ENCODE measurements around the gene MKX. TPM values are rescaled to one million over a fixed set of nuclear protein-coding genes. Genes with fewer than 3 reads are reported as not detected.

Gene MKX
- total and polyA plus RNA-seq, 4 donors: 0.57 to 3.0 (median 2.0) TPM; not detected in 1

DNA sequence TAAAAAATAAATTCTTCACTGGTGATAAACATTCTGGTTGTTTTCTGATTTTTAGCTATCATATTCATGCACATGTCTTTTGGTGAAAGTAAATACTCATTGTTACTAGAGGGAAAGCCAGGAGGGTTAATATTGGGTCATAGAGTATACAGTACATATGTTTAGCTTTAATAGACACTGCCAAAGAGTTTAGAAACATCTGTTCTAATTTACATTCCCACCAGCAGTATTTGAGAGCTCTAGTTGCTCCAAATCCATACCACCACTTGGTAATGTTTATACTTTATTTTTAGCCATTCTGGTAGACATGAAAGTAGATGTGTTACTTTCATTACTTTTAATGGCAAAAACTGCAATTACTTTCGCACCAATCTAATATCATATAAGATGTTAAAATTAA lies 108.8 kb downstream of the MKX start:
- no peaks in the 10 kb centered on the region for H3K36me3 ChIP-seq (ENCODE audit: control insufficient read depth in 4 of 4, insufficient read depth in 3 of 4, low read depth in 1 of 4, low read length in 3 of 4)
- no peaks in the 10 kb centered on the region for H3K4me1 ChIP-seq (ENCODE audit: control insufficient read depth in 4 of 4, insufficient read depth in 4 of 4, low read length in 3 of 4)
- no peaks in the 10 kb centered on the region for H3K27me3 ChIP-seq (ENCODE audit: control insufficient read depth in 4 of 4, insufficient read depth in 4 of 4, low read length in 3 of 4)
- H3K9ac ChIP-seq (ENCODE audit: low read depth in 1 of 2, low read length in 2 of 2): no peak overlapping the region
- 95% methylated on average over 1 of the region's 1 CpG for WGBS
- no peak overlapping the region for H3K4me3 ChIP-seq (ENCODE audit: low read depth in 1 of 3, low read length in 3 of 3)
- H3K9me3 ChIP-seq (ENCODE audit: control insufficient read depth in 4 of 4, low read length in 3 of 4): no peaks in the 10 kb centered on the region
- TF ChIP-seq HNF4A (conservative IDR thresholded peaks at IDR 0.05) (no peak), SP1 (IDR thresholded peaks at IDR 0.05) (no peak), RAD21 (IDR thresholded peaks at IDR 0.05) (no peak), FOXA2 (IDR thresholded peaks at IDR 0.05) (no peak), HNF4G (IDR thresholded peaks at IDR 0.05) (no peak), NR2F2 (IDR thresholded peaks at IDR 0.05) (no peak), JUND (IDR thresholded peaks at IDR 0.05) (no peak), RXRA (IDR thresholded peaks at IDR 0.05) (no peak), TAF1 (conservative IDR thresholded peaks at IDR 0.05) (no peak), FOXA1 (IDR thresholded peaks at IDR 0.05) (no peak), YY1 (IDR thresholded peaks at IDR 0.05) (no peak), CTCF (IDR thresholded peaks at IDR 0.05; ENCODE audit: low read depth, low read length, missing input control) (no peak), EGR1 (IDR thresholded peaks at IDR 0.05; ENCODE audit: low read depth in 2 of 2) (no peak)
- TF ChIP-seq, protein P1, sequence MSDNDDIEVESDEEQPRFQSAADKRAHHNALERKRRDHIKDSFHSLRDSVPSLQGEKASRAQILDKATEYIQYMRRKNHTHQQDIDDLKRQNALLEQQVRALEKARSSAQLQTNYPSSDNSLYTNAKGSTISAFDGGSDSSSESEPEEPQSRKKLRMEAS (IDR thresholded peaks at IDR 0.05): no peak
- TF ChIP-seq, protein P2, sequence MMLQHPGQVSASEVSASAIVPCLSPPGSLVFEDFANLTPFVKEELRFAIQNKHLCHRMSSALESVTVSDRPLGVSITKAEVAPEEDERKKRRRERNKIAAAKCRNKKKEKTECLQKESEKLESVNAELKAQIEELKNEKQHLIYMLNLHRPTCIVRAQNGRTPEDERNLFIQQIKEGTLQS (IDR thresholded peaks at IDR 0.05): no peak
- no peak overlapping the region for H3K27ac ChIP-seq (ENCODE audit: low read depth in 1 of 2, low read length in 2 of 2)
- no peak for DNase-seq (ENCODE audit: low spot score)

DNA sequence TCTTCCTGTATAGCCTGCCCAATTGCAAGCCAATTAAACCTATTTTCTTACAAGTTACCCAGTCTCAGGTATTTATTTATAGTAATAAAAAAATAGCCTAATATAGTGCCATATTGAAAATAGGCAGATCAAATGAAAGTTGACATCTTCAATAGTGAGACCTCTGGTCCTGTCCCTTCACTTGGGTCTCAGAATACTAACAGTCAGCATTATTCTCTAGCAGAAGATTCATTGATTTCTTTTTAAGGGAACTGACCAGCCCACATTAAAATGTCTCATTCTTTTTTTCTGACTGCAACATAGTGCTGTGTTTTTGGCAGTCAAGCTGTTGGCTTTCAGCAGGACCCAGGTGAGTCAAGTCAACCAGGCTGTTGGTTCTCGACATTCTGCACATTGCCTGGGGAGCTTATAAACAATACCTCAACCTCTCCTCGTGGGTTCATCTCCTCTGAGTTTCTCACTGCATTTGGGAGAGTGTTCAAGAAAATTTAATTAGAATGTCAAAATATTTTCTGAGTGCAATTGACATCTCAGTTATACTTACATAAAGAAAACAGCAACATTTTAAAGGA lies 109.8 kb downstream of the MKX start:
- TF ChIP-seq, protein P1 (IDR thresholded peaks at IDR 0.05): no peak
- TF ChIP-seq EGR1 (IDR thresholded peaks at IDR 0.05; ENCODE audit: low read depth in 2 of 2) (no peak), RAD21 (IDR thresholded peaks at IDR 0.05) (no peak), CTCF (IDR thresholded peaks at IDR 0.05; ENCODE audit: low read depth, low read length, missing input control) (no peak), NR2F2 (IDR thresholded peaks at IDR 0.05) (no peak), GABPA (IDR thresholded peaks at IDR 0.05 in 1 of 2, conservative IDR thresholded peaks at IDR 0.05 in 1 of 2) (no peak), SP1 (IDR thresholded peaks at IDR 0.05) (no peak), HNF4A (conservative IDR thresholded peaks at IDR 0.05) (no peak), RXRA (IDR thresholded peaks at IDR 0.05) (no peak), JUND (IDR thresholded peaks at IDR 0.05) (no peak), TAF1 (conservative IDR thresholded peaks at IDR 0.05) (no peak)
- TF ChIP-seq, protein P2 (IDR thresholded peaks at IDR 0.05): no peak
- no peak overlapping the region for H3K27ac ChIP-seq (ENCODE audit: low read depth in 1 of 2, low read length in 2 of 2)
- WGBS: 73% methylated on average over 2 of the region's 2 CpGs
- no peaks in the 10 kb centered on the region for H3K27me3 ChIP-seq (ENCODE audit: control insufficient read depth in 4 of 4, insufficient read depth in 4 of 4, low read length in 3 of 4)
- no peak overlapping the region for H3K4me3 ChIP-seq (ENCODE audit: low read depth in 1 of 3, low read length in 3 of 3)
- H3K4me1 ChIP-seq (ENCODE audit: control insufficient read depth in 4 of 4, insufficient read depth in 4 of 4, low read length in 3 of 4): no peaks in the 10 kb centered on the region
- H3K36me3 ChIP-seq (ENCODE audit: control insufficient read depth in 4 of 4, insufficient read depth in 3 of 4, low read depth in 1 of 4, low read length in 3 of 4): no peaks in the 10 kb centered on the region
- DNase-seq (ENCODE audit: low spot score): no peak
- H3K9me3 ChIP-seq (ENCODE audit: control insufficient read depth in 4 of 4, low read length in 3 of 4): no peaks in the 10 kb centered on the region
- no peak overlapping the region for H3K9ac ChIP-seq (ENCODE audit: low read depth in 1 of 2, low read length in 2 of 2)

Data from liver (tissue), 9 donors.